ENCODE measurements around the gene ZFAND2B.
"Not testable (repeated sequence)": the region's sequence is repeated elsewhere in the genome, so short reads cannot be mapped to it uniquely, and the experiment has no call there.

Gene ZFAND2B

DNA sequence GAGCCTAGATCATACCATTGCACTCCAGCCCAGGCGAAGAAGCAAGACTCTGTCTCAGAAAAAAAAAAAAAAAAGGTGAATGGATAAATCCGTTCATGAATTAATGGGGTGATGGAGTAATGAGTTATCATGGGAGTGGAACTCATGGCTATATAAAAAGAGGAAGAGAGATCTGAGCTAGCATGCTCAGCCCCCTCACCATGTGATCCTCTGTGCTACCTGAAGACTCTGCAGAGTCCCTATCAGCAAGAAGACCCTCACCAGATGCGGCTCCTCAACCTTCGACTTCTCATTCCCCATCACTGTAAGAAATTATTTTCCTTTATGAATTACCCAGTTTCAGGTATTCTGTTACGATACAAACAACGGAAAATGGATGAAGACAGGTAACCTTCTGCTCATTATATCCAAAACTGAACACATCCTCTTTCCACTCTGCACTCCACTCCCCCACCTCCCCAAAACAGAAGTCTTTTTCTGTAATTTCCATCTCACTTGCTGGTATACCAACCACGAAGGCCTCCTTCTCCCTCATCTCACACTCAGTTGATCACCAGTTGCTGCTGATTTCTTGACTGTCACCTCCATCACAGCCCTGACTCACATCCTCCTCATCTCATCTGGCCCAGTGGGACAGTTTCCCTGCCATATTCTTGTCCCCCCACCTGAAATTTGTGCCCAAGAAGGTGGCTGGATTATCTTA is 19.7 kb upstream of the ZFAND2B start:
- DNase-seq (ENCODE audit: insufficient read length) (no peak), FAIRE-seq (no peak)
- TF ChIP-seq POLR2AphosphoS5 (IDR thresholded peaks at IDR 0.05; ENCODE audit: low read depth, low read length): no peak
- TF ChIP-seq TAF1 (IDR thresholded peaks at IDR 0.05; ENCODE audit: borderline replicate concordance, low read depth, low read length): no peak
- no peak for TF ChIP-seq POLR2A (IDR thresholded peaks at IDR 0.05; ENCODE audit: low read depth, low read length)

DNA sequence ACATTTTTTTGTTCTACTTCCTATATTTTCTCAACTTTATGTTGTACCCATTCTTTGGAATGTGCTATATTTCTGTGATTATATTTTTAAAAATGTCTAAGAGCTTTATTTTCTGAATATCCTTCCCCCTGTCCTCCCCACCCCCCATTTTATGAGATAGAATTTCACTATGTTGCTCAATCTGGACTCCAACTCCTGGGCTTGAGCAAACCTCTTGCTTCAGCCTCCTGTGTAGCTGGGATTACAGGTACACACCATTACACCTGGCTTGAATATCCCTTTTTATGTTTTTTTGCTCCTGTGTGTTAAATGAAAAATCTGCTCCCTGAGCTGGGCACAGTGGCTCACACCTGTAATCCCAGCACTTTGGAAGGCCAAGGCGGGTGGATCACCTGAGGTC is 9.2 kb upstream of the ZFAND2B start:
- no peak for TF ChIP-seq POLR2AphosphoS5 (IDR thresholded peaks at IDR 0.05; ENCODE audit: low read depth, low read length)
- FAIRE-seq: no peak
- DNase-seq (ENCODE audit: insufficient read length): no peak

GRCh38 chr2:219198974-219199373 is 7.6 kb upstream of the ZFAND2B start:
- FAIRE-seq (no peak), DNase-seq (ENCODE audit: insufficient read length) (no peak)
- TF ChIP-seq POLR2AphosphoS5 (IDR thresholded peaks at IDR 0.05; ENCODE audit: low read depth, low read length): no peak
- no peak for TF ChIP-seq TAF1 (IDR thresholded peaks at IDR 0.05; ENCODE audit: borderline replicate concordance, low read depth, low read length)
- no peak for TF ChIP-seq POLR2A (IDR thresholded peaks at IDR 0.05; ENCODE audit: low read depth, low read length)

GRCh38 chr2:219199470-219200211 is 6.9 kb upstream of the ZFAND2B start:
- DNase-seq (ENCODE audit: insufficient read length): no peak
- TF ChIP-seq POLR2AphosphoS5 (IDR thresholded peaks at IDR 0.05; ENCODE audit: low read depth, low read length): no peak
- no peak for TF ChIP-seq POLR2A (IDR thresholded peaks at IDR 0.05; ENCODE audit: low read depth, low read length)
- no peak for TF ChIP-seq TAF1 (IDR thresholded peaks at IDR 0.05; ENCODE audit: borderline replicate concordance, low read depth, low read length)
- no peak for FAIRE-seq

GRCh38 chr2:219200502-219201326 is 5.9 kb upstream of the ZFAND2B start:
- DNase-seq (ENCODE audit: insufficient read length); FAIRE-seq: not testable (repeated sequence)

- not testable (repeated sequence) for DNase-seq (ENCODE audit: insufficient read length); FAIRE-seq
These were observed 5.3 kb upstream of the ZFAND2B start for GRCh38 chr2:219201331-219201730.

DNA sequence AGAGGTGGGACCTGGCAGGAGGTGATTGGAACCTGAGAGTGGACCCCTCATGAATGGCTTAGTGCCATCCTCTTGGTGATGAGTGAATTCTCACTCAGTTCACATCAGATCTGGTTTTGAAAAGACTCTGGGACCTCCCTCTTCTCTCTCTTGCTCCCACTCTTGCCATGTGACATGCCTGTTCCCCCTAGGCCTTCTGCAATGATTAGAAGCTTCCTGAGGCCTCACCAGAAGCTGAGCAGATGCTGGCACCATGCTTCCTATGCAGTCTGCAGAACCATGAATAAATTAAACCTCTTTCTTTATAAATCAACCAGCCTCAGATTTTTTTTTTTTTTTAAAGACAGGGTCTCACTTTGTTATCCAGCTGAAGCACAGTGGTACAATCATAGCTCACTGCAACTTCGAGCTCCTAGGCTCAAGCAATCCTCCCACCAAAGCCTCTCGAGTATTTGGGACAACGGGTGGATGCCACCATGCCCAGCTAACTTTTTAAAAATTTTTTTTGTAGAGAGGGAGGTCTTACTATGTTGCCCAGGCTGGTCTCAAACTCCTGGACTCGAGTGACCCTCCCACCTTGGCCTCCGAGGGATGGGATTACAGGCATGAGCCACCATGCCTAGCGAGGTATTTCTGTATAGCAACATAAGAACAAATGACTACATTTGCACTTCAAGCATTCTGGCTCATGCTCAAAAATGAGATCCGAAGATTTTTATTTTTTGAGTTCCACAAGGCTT is 2.0 kb upstream of the ZFAND2B start:
- TF ChIP-seq POLR2A (IDR thresholded peaks at IDR 0.05; ENCODE audit: low read depth, low read length): no peak
- no peak for TF ChIP-seq TAF1 (IDR thresholded peaks at IDR 0.05; ENCODE audit: borderline replicate concordance, low read depth, low read length)
- TF ChIP-seq POLR2AphosphoS5 (IDR thresholded peaks at IDR 0.05; ENCODE audit: low read depth, low read length): no peak
- DNase-seq (ENCODE audit: insufficient read length) (no peak), FAIRE-seq (no peak)

DNA sequence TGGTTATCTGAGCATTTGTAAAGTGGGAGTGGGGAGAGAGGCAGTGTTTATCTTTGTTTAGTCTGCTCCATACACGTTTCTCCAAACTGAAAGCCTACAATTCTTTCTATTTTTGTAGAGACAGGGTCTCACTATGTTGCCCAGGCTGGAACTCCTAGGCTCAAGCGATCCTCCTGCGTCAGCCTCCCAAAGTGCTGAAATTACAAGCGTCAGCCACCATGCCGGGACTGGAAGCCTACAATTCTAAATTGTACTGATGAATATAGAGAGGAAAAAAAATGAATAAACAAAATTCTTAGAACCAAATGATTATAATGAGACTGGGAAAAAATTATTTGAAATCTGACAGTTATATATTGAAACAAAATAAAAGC is 1.4 kb upstream of the ZFAND2B start:
- FAIRE-seq (no peak), DNase-seq (ENCODE audit: insufficient read length) (no peak)
- TF ChIP-seq POLR2A (IDR thresholded peaks at IDR 0.05; ENCODE audit: low read depth, low read length) (no peak), POLR2AphosphoS5 (IDR thresholded peaks at IDR 0.05; ENCODE audit: low read depth, low read length) (no peak), TAF1 (IDR thresholded peaks at IDR 0.05; ENCODE audit: borderline replicate concordance, low read depth, low read length) (no peak)

DNA sequence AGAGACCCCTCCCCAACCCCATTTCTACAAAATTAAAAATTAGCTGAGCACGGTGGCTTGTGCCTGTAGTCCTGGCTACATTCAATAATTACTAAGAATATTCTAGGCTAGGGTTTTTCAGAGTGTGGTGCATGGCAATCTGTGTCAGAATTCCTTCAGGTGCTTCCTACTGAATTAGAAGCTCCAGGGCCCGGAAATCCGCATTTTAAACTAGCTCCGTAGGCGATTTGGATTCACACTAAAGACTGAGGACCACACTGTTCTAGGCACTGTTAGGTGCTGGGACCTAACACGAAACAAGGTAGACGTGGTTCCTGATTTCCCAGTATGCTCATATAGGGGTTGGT is 628 bp upstream of the ZFAND2B start:
- FAIRE-seq (no peak), DNase-seq (ENCODE audit: insufficient read length) (no peak)
- TF ChIP-seq POLR2AphosphoS5 (IDR thresholded peaks at IDR 0.05; ENCODE audit: low read depth, low read length) (no peak), TAF1 (IDR thresholded peaks at IDR 0.05; ENCODE audit: borderline replicate concordance, low read depth, low read length) (no peak), POLR2A (IDR thresholded peaks at IDR 0.05; ENCODE audit: low read depth, low read length) (no peak)

GRCh38 chr2:219207134-219207883 is 727 bp downstream of the ZFAND2B start:
- peak; percentile 27 for FAIRE-seq
- DNase-seq (ENCODE audit: insufficient read length): no peak
- TF ChIP-seq POLR2A (IDR thresholded peaks at IDR 0.05; ENCODE audit: low read depth, low read length) (no peak), TAF1 (IDR thresholded peaks at IDR 0.05; ENCODE audit: borderline replicate concordance, low read depth, low read length) (no peak), POLR2AphosphoS5 (IDR thresholded peaks at IDR 0.05; ENCODE audit: low read depth, low read length) (no peak)
